PC-3 (cell line): ENCODE measurements around the gene TTC28. TPM values are rescaled to one million over a fixed set of nuclear protein-coding genes. Genes with fewer than 3 reads are reported as not detected.

Experiments
- ATAC-seq: fragments of 200-7000 bp; cut with Tn5 transposase; 2 replicates; pipeline ENCODE4 v1.9.1; 2020; ENCODE audit warnings: mild to moderate bottlenecking, moderate library complexity
- BruUV-seq: library from RNA; stranded (reverse); fragments of 400-500 nt; replicated peaks from 2 replicates; lab custom pipeline; 2021; lab: Mats Ljungman, UMichigan
- CTCF ChIA-PET: fragments of 300-600 bp; sonication (Branson Sonifier 250); formaldehyde crosslinking; loops from one replicate; lab custom pipeline; 2022; ENCODE audit warnings: antibody characterized with exemption; lab: Charles Lee
- POLR2A ChIA-PET: fragments of 300-600 bp; sonication (Branson Sonifier 250); formaldehyde crosslinking; loops from one replicate; lab custom pipeline; 2022; ENCODE audit warnings: antibody characterized with exemption; ENCODE audit not compliant: unreplicated experiment; lab: Charles Lee
- DNase-seq: peaks from one replicate; pipeline ENCODE4 v3.0.0-alpha.2; 2015
- H2AFZ ChIP-seq: fragments of 300-600 bp; sonication (generic); 2 replicates; pipeline ENCODE4 v1.6.0; 2016; ENCODE audit warnings: antibody characterized with exemption, low read length
- H3F3A ChIP-seq: fragments of 300-600 bp; sonication (generic); one replicate; pipeline ENCODE4 v1.6.0; 2017; ENCODE audit warnings: antibody characterized with exemption, low read length, control low read depth, mild to moderate bottlenecking; ENCODE audit not compliant: unreplicated experiment
- H3K27ac ChIP-seq: fragments of 300-600 bp; sonication (generic); 2 replicates; pipeline ENCODE4 v1.5.1; 2016; ENCODE audit warnings: mild to moderate bottlenecking, low read length
- H3K27me3 ChIP-seq: fragments of 300-600 bp; sonication (generic); 2 replicates; pipeline ENCODE4 v1.6.1; 2016; ENCODE audit warnings: low read length, mixed read lengths
- H3K36me3 ChIP-seq: fragments of 300-600 bp; sonication (generic); 2 replicates; pipeline ENCODE4 v1.6.1; 2016; ENCODE audit warnings: low read depth, mixed run types, low read length, mixed read lengths
- H3K4me1 ChIP-seq: fragments of 300-600 bp; sonication (generic); 2 replicates; pipeline ENCODE4 v1.5.1; 2016; ENCODE audit warnings: low read length; ENCODE audit not compliant: insufficient read depth
- H3K4me2 ChIP-seq: fragments of 300-600 bp; sonication (generic); 2 replicates; pipeline ENCODE4 v1.6.0; 2016; ENCODE audit warnings: low read length
- H3K4me3 ChIP-seq: fragments of 300-600 bp; sonication (generic); 2 replicates; pipeline ENCODE4 v1.5.1; 2016; ENCODE audit warnings: mild to moderate bottlenecking, low read length, mixed read lengths
- H3K79me2 ChIP-seq: fragments of 300-600 bp; sonication (generic); 2 replicates; pipeline ENCODE4 v1.6.1; 2017; ENCODE audit warnings: low read length, mixed read lengths
- H3K9ac ChIP-seq: fragments of 300-600 bp; sonication (generic); 2 replicates; pipeline ENCODE4 v1.6.0; 2016; ENCODE audit warnings: mild to moderate bottlenecking, low read length
- H3K9me2 ChIP-seq: fragments of 300-600 bp; sonication (generic); replicated peaks from 2 replicates; pipeline ENCODE4 v1.6.1; 2016; ENCODE audit warnings: mixed run types, low read length, mixed read lengths
- H3K9me3 ChIP-seq: fragments of 300-600 bp; sonication (generic); 2 replicates; pipeline ENCODE4 v1.6.1; 2016; ENCODE audit warnings: low read length, mixed read lengths
- H4K20me1 ChIP-seq: fragments of 300-600 bp; sonication (generic); 2 replicates; pipeline ENCODE4 v1.6.1; 2016; ENCODE audit warnings: low read length, mixed read lengths
- CTCF ChIP-seq: fragments of 300-600 bp; sonication (generic); conservative IDR thresholded peaks from 2 replicates; pipeline ENCODE4 v1.5.1; 2017; ENCODE audit warnings: antibody characterized with exemption, low read depth, mild to moderate bottlenecking, low read length
- EZH2 ChIP-seq: fragments of 300-600 bp; sonication (generic); IDR thresholded peaks from one replicate; pipeline ENCODE4 v1.6.1; 2017; ENCODE audit warnings: antibody characterized with exemption, mild to moderate bottlenecking, low read length; ENCODE audit not compliant: unreplicated experiment
- EZH2phosphoT487 ChIP-seq: fragments of 300-600 bp; sonication (generic); IDR thresholded peaks from 2 replicates; pipeline ENCODE4 v1.6.1; 2018; ENCODE audit warnings: mild to moderate bottlenecking, antibody characterized with exemption, low read length, borderline replicate concordance
- intact Hi-C: fragments of 100-400 bp; cut with micrococcal nuclease; formaldehyde crosslinking; loops from 2 replicates; pipeline ENCODE4 v1.9.0; 2023
- total RNA-seq: library from RNA; depleted of rRNA; stranded (reverse); fragments of >200 nt; gene quantifications from 2 replicates; pipeline ENCODE4 v1.2.3, GENCODE V29; 2014

TTC28 gene
- total RNA-seq, 1 experiment from 2014 or later: 6.3 TPM

GRCh38 chr22:28245579-28246224 lies 433.9 kb downstream of the TTC28 start:
- DNase-seq (no peak), ATAC-seq (no peak)
- intact Hi-C loops: no loop called here
- Histone ChIP-seq H3K36me3 (no peaks in the 10 kb centered on the region), H4K20me1 (no peaks in the 10 kb centered on the region), H2AFZ (no peak overlapping the region), H3K9me3 (no peaks in the 10 kb centered on the region), H3K4me1 (no peaks in the 10 kb centered on the region), H3K9ac (no peak overlapping the region), H3K4me2 (no peak overlapping the region), H3K4me3 (no peak overlapping the region), H3K27ac (no peak overlapping the region), H3K27me3 (no peaks in the 10 kb centered on the region), H3K9me2 (no peaks in the 10 kb centered on the region), H3F3A (no peaks in the 10 kb centered on the region), H3K79me2 (no peaks in the 10 kb centered on the region)
- TF ChIP-seq EZH2phosphoT487: no peak
- no TSS peak for BruUV-seq
- CTCF ChIA-PET: no interaction called here
- POLR2A ChIA-PET: no interaction called here

GRCh38 chr22:28244757-28245156 lies 434.9 kb downstream of the TTC28 start:
- Histone ChIP-seq H3K9me3 (no peaks in the 10 kb centered on the region), H3K4me2 (no peak overlapping the region), H4K20me1 (no peaks in the 10 kb centered on the region), H2AFZ (no peak overlapping the region), H3K79me2 (no peaks in the 10 kb centered on the region), H3K4me1 (no peaks in the 10 kb centered on the region), H3F3A (no peaks in the 10 kb centered on the region), H3K27me3 (no peaks in the 10 kb centered on the region), H3K9me2 (no peaks in the 10 kb centered on the region), H3K4me3 (no peak overlapping the region), H3K27ac (no peak overlapping the region), H3K9ac (no peak overlapping the region), H3K36me3 (no peaks in the 10 kb centered on the region)
- ChIA-PET CTCF (no interaction called here), POLR2A (no interaction called here)
- BruUV-seq: no TSS peak
- no peak for DNase-seq
- ATAC-seq: no peak
- intact Hi-C loops: no loop called here
- no peak for TF ChIP-seq EZH2phosphoT487
- no peak for TF ChIP-seq EZH2
- no peak for TF ChIP-seq CTCF

GRCh38 chr22:28243539-28243938 lies 436.1 kb downstream of the TTC28 start:
- BruUV-seq: no TSS peak
- ChIA-PET CTCF (no interaction called here), POLR2A (interaction anchor here (0.5 kb wide), 1 partner anchor 359 kb away, joined by 4 read pairs; no protein-coding TSS in a partner anchor)
- H3K27me3 ChIP-seq: no peaks in the 10 kb centered on the region
- H4K20me1 ChIP-seq: no peaks in the 10 kb centered on the region
- no peaks in the 10 kb centered on the region for H3K9me3 ChIP-seq
- no peak for ATAC-seq
- intact Hi-C loops: no loop called here
- H3K27ac ChIP-seq: no peak overlapping the region
- no peaks in the 10 kb centered on the region for H3K36me3 ChIP-seq
- H3K4me1 ChIP-seq: no peaks in the 10 kb centered on the region
- no peaks in the 10 kb centered on the region for H3K9me2 ChIP-seq
- no peak overlapping the region for H2AFZ ChIP-seq
- no peak overlapping the region for H3K9ac ChIP-seq
- no peak overlapping the region for H3K4me2 ChIP-seq
- H3K4me3 ChIP-seq: no peak overlapping the region
- no peak for DNase-seq
- H3K79me2 ChIP-seq: no peaks in the 10 kb centered on the region
- TF ChIP-seq CTCF (no peak), EZH2 (no peak), EZH2phosphoT487 (no peak)
- no peaks in the 10 kb centered on the region for H3F3A ChIP-seq
